Measurements from ENCODE around the gene CPAMD8.
"Not testable (repeated sequence)": the region's sequence is repeated elsewhere in the genome, so short reads cannot be mapped to it uniquely, and the experiment has no call there.

CPAMD8 gene

GRCh38 chr19:17021328-17021727 is 5.3 kb downstream of the CPAMD8 start:
- TF ChIP-seq, protein P1, sequence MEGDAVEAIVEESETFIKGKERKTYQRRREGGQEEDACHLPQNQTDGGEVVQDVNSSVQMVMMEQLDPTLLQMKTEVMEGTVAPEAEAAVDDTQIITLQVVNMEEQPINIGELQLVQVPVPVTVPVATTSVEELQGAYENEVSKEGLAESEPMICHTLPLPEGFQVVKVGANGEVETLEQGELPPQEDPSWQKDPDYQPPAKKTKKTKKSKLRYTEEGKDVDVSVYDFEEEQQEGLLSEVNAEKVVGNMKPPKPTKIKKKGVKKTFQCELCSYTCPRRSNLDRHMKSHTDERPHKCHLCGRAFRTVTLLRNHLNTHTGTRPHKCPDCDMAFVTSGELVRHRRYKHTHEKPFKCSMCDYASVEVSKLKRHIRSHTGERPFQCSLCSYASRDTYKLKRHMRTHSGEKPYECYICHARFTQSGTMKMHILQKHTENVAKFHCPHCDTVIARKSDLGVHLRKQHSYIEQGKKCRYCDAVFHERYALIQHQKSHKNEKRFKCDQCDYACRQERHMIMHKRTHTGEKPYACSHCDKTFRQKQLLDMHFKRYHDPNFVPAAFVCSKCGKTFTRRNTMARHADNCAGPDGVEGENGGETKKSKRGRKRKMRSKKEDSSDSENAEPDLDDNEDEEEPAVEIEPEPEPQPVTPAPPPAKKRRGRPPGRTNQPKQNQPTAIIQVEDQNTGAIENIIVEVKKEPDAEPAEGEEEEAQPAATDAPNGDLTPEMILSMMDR (IDR thresholded peaks at IDR 0.05), result no peak
- no peaks in the 10 kb centered on the region for H3K4me1 ChIP-seq
- H3K27ac ChIP-seq, result no peak overlapping the region
- no peaks in the 10 kb centered on the region for H3K36me3 ChIP-seq (ENCODE audit: control insufficient read depth, insufficient read depth, low read length)
- no peaks in the 10 kb centered on the region for H3K27me3 ChIP-seq (ENCODE audit: control insufficient read depth, insufficient read depth, low read length)
- no peaks in the 10 kb centered on the region for H3K9me3 ChIP-seq (ENCODE audit: control insufficient read depth, low read length)
- H2AFZ ChIP-seq, result no peak overlapping the region
- H3K79me2 ChIP-seq, result no peaks in the 10 kb centered on the region
- H3K4me3 ChIP-seq (ENCODE audit: low read depth, low read length), result no peak overlapping the region
- no peak overlapping the region for H3K4me2 ChIP-seq (ENCODE audit: low read length)
- no peak overlapping the region for H3K9ac ChIP-seq

- Histone ChIP-seq H3K79me2 (no peaks in the 10 kb centered on the region), H2AFZ (no peak overlapping the region), H3K27ac (no peak overlapping the region)
Measured at GRCh38 chr19:17020823-17021222, 5.8 kb downstream of the CPAMD8 start.

DNA sequence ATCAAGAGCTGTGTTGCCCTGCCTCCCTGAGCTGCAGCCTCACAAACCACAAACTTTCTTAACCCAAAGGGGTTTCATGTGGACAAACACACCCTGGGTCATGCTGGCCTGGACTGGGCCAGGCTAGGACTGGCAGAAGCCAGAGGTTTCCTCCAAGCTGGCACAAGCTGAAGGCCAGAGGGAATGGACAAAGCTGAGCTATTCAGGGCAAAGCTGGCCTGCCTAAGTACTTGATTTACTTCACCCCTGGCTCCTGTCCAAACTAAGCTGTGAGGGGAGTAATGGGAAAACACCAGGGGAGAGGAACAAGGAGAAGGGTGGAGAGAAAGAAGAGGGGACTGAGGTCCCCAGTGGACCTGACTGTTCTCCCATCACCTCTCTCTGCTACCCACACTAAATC is 6.2 kb downstream of the CPAMD8 start:
- no peak overlapping the region for H3K9ac ChIP-seq
- H2AFZ ChIP-seq, result no peak overlapping the region
- H3K4me1 ChIP-seq, result no peaks in the 10 kb centered on the region
- H3K9me3 ChIP-seq (ENCODE audit: control insufficient read depth, low read length), result no peaks in the 10 kb centered on the region
- H3K4me2 ChIP-seq (ENCODE audit: low read length), result no peak overlapping the region
- H3K27ac ChIP-seq, result no peak overlapping the region
- H3K4me3 ChIP-seq (ENCODE audit: low read depth, low read length), result no peak overlapping the region
- no peaks in the 10 kb centered on the region for H3K36me3 ChIP-seq (ENCODE audit: control insufficient read depth, insufficient read depth, low read length)
- no peaks in the 10 kb centered on the region for H3K27me3 ChIP-seq (ENCODE audit: control insufficient read depth, insufficient read depth, low read length)
- H3K79me2 ChIP-seq, result no peaks in the 10 kb centered on the region
- TF ChIP-seq, protein P1 (IDR thresholded peaks at IDR 0.05), result no peak

More at GRCh38 chr19:17020823-17021222, 5.8 kb downstream of the CPAMD8 start:
- Histone ChIP-seq H3K36me3 (ENCODE audit: control insufficient read depth, insufficient read depth, low read length) (no peaks in the 10 kb centered on the region), H3K9ac (no peak overlapping the region), H3K9me3 (ENCODE audit: control insufficient read depth, low read length) (no peaks in the 10 kb centered on the region), H3K4me3 (ENCODE audit: low read depth, low read length) (no peak overlapping the region), H3K4me1 (no peaks in the 10 kb centered on the region), H3K4me2 (ENCODE audit: low read length) (no peak overlapping the region), H3K27me3 (ENCODE audit: control insufficient read depth, insufficient read depth, low read length) (no peaks in the 10 kb centered on the region)
- TF ChIP-seq, protein P1 (IDR thresholded peaks at IDR 0.05), result no peak

- not testable (repeated sequence) for H3K36me3 ChIP-seq (ENCODE audit: control insufficient read depth, insufficient read depth, low read length); H3K4me1 ChIP-seq; H3K27ac ChIP-seq; H3K79me2 ChIP-seq; H3K27me3 ChIP-seq (ENCODE audit: control insufficient read depth, insufficient read depth, low read length); H3K4me3 ChIP-seq (ENCODE audit: low read depth, low read length); H3K9me3 ChIP-seq (ENCODE audit: control insufficient read depth, low read length); H3K9ac ChIP-seq; H2AFZ ChIP-seq; H3K4me2 ChIP-seq (ENCODE audit: low read length)
Measured at GRCh38 chr19:17014212-17014861, 12.3 kb downstream of the CPAMD8 start.

DNA sequence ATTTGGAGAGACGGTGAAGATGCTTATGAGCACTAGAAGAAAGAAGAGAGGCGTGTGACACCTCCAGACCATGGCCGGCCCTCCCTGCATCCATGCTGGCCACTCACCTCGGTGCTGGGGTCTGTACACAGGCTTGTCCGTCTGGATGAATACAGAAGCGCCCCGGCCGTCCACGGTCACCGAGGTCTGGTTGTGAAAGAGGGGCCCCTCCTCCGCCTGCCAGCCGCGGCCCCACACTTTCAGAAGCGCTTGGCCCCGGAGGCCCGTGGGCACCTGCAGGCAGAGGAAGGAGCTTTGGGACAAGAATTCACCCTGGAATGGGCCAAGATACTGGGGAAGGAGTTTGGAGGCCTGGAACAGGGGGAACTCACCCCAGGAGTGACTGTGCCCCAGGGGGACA is 15.1 kb downstream of the CPAMD8 start:
- Histone ChIP-seq H3K9me3 (ENCODE audit: control insufficient read depth, low read length) (no peaks in the 10 kb centered on the region), H3K27ac (no peak overlapping the region)
- TF ChIP-seq, protein P1 (IDR thresholded peaks at IDR 0.05), result no peak

More for the DNA sequence above, 15.1 kb downstream of the CPAMD8 start:
- Histone ChIP-seq H3K79me2 (no peaks in the 10 kb centered on the region), H3K9ac (no peak overlapping the region), H3K4me3 (ENCODE audit: low read depth, low read length) (no peak overlapping the region), H3K27me3 (ENCODE audit: control insufficient read depth, insufficient read depth, low read length) (no peaks in the 10 kb centered on the region), H3K4me1 (no peaks in the 10 kb centered on the region), H3K4me2 (ENCODE audit: low read length) (no peak overlapping the region), H2AFZ (no peak overlapping the region), H3K36me3 (ENCODE audit: control insufficient read depth, insufficient read depth, low read length) (no peaks in the 10 kb centered on the region)

Data from parathyroid adenoma (tissue), 2 donors.